ENCODE data around the gene HJV.
A peak's percentile ranks its signal among the peaks of the same experiment; 100 is the strongest.

Gene HJV

GRCh38 chr1:145986551-145986950 lies 35.0 kb downstream of the HJV start:
- no peak overlapping the region for H3K9ac ChIP-seq (ENCODE audit: low read length)
- H3K23ac ChIP-seq (ENCODE audit: low read length in 2 of 2) = no peak overlapping the region
- no peak overlapping the region for H3K14ac ChIP-seq (ENCODE audit: low read length in 2 of 2)
- no peak for DNase-seq
- H2AFZ ChIP-seq (ENCODE audit: low read depth, low read length) = no peak overlapping the region
- no peak overlapping the region for H4K91ac ChIP-seq (ENCODE audit: low read length)
- H4K8ac ChIP-seq (ENCODE audit: low read length) = no peak overlapping the region
- no peak overlapping the region for H3K27ac ChIP-seq (ENCODE audit: low read length, poor library complexity, severe bottlenecking)
- no peaks in the 10 kb centered on the region for H3K9me3 ChIP-seq (ENCODE audit: control insufficient read depth, low read length)
- WGBS = 95% methylated on average over 6 of the region's 6 CpGs
- no peaks in the 10 kb centered on the region for H3K27me3 ChIP-seq (ENCODE audit: control insufficient read depth in 1 of 2, insufficient read depth in 1 of 2, low read length in 2 of 2)
- H2AK5ac ChIP-seq (ENCODE audit: low read length, severe bottlenecking) = no peak overlapping the region
- no peak overlapping the region for H3K4me3 ChIP-seq (ENCODE audit: insufficient read depth in 1 of 2, low read depth in 1 of 2, low read length in 2 of 2)
- no peak overlapping the region for H2BK15ac ChIP-seq (ENCODE audit: low read depth, poor library complexity, severe bottlenecking)
- no peak overlapping the region for H2BK5ac ChIP-seq (ENCODE audit: low read depth, low read length, poor library complexity, severe bottlenecking)
- no peaks in the 10 kb centered on the region for H3K79me1 ChIP-seq (replicated peaks; ENCODE audit: low read length, poor library complexity, severe bottlenecking)
- peak overlapping the region; percentile 21 to 77 for H2BK12ac ChIP-seq (ENCODE audit: low read length in 2 of 2)
- H3K4ac ChIP-seq (ENCODE audit: low read depth in 1 of 2, low read length in 2 of 2) = peak overlapping the region; percentile 31 to 59
- no peak overlapping the region for H2BK120ac ChIP-seq (ENCODE audit: low read depth, low read length)
- H3K4me1 ChIP-seq (ENCODE audit: control insufficient read depth, insufficient read depth, low read depth, low read length) = no peaks in the 10 kb centered on the region
- H3K18ac ChIP-seq (ENCODE audit: low read depth in 1 of 2, low read length in 2 of 2) = peak overlapping the region; percentile 18 to 71
- no peak overlapping the region for H3K4me2 ChIP-seq (ENCODE audit: low read length, poor library complexity, severe bottlenecking)
- peaks cover 0 to 2% of the 10 kb centered on the region in 2 experiments for H3K36me3 ChIP-seq (ENCODE audit: control insufficient read depth in 1 of 2, insufficient read depth in 2 of 2, low read depth in 1 of 2, low read length in 2 of 2)

- H3K36me3 ChIP-seq (ENCODE audit: control insufficient read depth in 1 of 2, insufficient read depth in 2 of 2, low read depth in 1 of 2, low read length in 2 of 2) = no peaks in the 10 kb centered on the region
- peak overlapping the region; percentile 88 to 89 for H3K18ac ChIP-seq (ENCODE audit: low read depth in 1 of 2, low read length in 2 of 2)
- WGBS = 36% methylated on average over 15 of the region's 15 CpGs
- H2AK5ac ChIP-seq (ENCODE audit: low read length, severe bottlenecking) = peak overlapping the region; percentile 25
- H2BK120ac ChIP-seq (ENCODE audit: low read depth, low read length) = peak overlapping the region; percentile 29
- H3K9me3 ChIP-seq (ENCODE audit: control insufficient read depth, low read length) = no peaks in the 10 kb centered on the region
- H3K4me1 ChIP-seq (ENCODE audit: control insufficient read depth, insufficient read depth, low read depth, low read length) = peaks cover 1% of the 10 kb centered on the region
- H2BK15ac ChIP-seq (ENCODE audit: low read depth, poor library complexity, severe bottlenecking) = no peak overlapping the region
- no peaks in the 10 kb centered on the region for H3K27me3 ChIP-seq (ENCODE audit: control insufficient read depth in 1 of 2, insufficient read depth in 1 of 2, low read length in 2 of 2)
- DNase-seq = peak; percentile 89
- no peak overlapping the region for H2BK5ac ChIP-seq (ENCODE audit: low read depth, low read length, poor library complexity, severe bottlenecking)
- H3K14ac ChIP-seq (ENCODE audit: low read length in 2 of 2) = no peak overlapping the region
- peak overlapping the region; percentile 29 for H4K8ac ChIP-seq (ENCODE audit: low read length)
- no peak overlapping the region for H3K4me2 ChIP-seq (ENCODE audit: low read length, poor library complexity, severe bottlenecking)
- H2BK12ac ChIP-seq (ENCODE audit: low read length in 2 of 2) = peak overlapping the region in 1 of 2 experiments; percentile 77
- no peak overlapping the region for H3K4me3 ChIP-seq (ENCODE audit: insufficient read depth in 1 of 2, low read depth in 1 of 2, low read length in 2 of 2)
- peak overlapping the region in 1 of 2 experiments; percentile 59 for H3K4ac ChIP-seq (ENCODE audit: low read depth in 1 of 2, low read length in 2 of 2)
- no peak overlapping the region for H3K27ac ChIP-seq (ENCODE audit: low read length, poor library complexity, severe bottlenecking)
- H3K9ac ChIP-seq (ENCODE audit: low read length) = peak overlapping the region; percentile 4
- no peak overlapping the region for H3K23ac ChIP-seq (ENCODE audit: low read length in 2 of 2)
- no peaks in the 10 kb centered on the region for H3K79me1 ChIP-seq (replicated peaks; ENCODE audit: low read length, poor library complexity, severe bottlenecking)
- no peak overlapping the region for H2AFZ ChIP-seq (ENCODE audit: low read depth, low read length)
- H4K91ac ChIP-seq (ENCODE audit: low read length) = peak overlapping the region; percentile 70
These were observed 35.8 kb downstream of the HJV start for GRCh38 chr1:145985502-145986439.

- Histone ChIP-seq H2AFZ (ENCODE audit: low read depth, low read length) (no peak overlapping the region), H2BK12ac (ENCODE audit: low read length in 2 of 2) (peak overlapping the region in 1 of 2 experiments; percentile 91), H3K9ac (ENCODE audit: low read length) (peak overlapping the region; percentile 4), H3K27ac (ENCODE audit: low read length, poor library complexity, severe bottlenecking) (no peak overlapping the region), H3K36me3 (ENCODE audit: control insufficient read depth in 1 of 2, insufficient read depth in 2 of 2, low read depth in 1 of 2, low read length in 2 of 2) (no peaks in the 10 kb centered on the region), H3K23ac (ENCODE audit: low read length in 2 of 2) (no peak overlapping the region), H2BK120ac (ENCODE audit: low read depth, low read length) (peak overlapping the region; percentile 64), H2AK5ac (ENCODE audit: low read length, severe bottlenecking) (no peak overlapping the region), H3K14ac (ENCODE audit: low read length in 2 of 2) (no peak overlapping the region), H3K4ac (ENCODE audit: low read depth in 1 of 2, low read length in 2 of 2) (peak overlapping the region; percentile 14 to 75), H4K91ac (ENCODE audit: low read length) (peak overlapping the region; percentile 70), H3K4me3 (ENCODE audit: insufficient read depth in 1 of 2, low read depth in 1 of 2, low read length in 2 of 2) (no peak overlapping the region), H2BK5ac (ENCODE audit: low read depth, low read length, poor library complexity, severe bottlenecking) (no peak overlapping the region), H3K4me1 (ENCODE audit: control insufficient read depth, insufficient read depth, low read depth, low read length) (peaks cover 1% of the 10 kb centered on the region), H4K8ac (ENCODE audit: low read length) (peak overlapping the region; percentile 76), H3K9me3 (ENCODE audit: control insufficient read depth, low read length) (no peaks in the 10 kb centered on the region), H3K27me3 (ENCODE audit: control insufficient read depth in 1 of 2, insufficient read depth in 1 of 2, low read length in 2 of 2) (no peaks in the 10 kb centered on the region), H2BK15ac (ENCODE audit: low read depth, poor library complexity, severe bottlenecking) (no peak overlapping the region), H3K4me2 (ENCODE audit: low read length, poor library complexity, severe bottlenecking) (no peak overlapping the region), H3K79me1 (replicated peaks; ENCODE audit: low read length, poor library complexity, severe bottlenecking) (no peaks in the 10 kb centered on the region), H3K18ac (ENCODE audit: low read depth in 1 of 2, low read length in 2 of 2) (peak overlapping the region; percentile 88 to 89)
- no peak for DNase-seq
- WGBS = 50% methylated on average over 1 of the region's 2 CpGs
These were observed 36.4 kb downstream of the HJV start for GRCh38 chr1:145985129-145985501.

GRCh38 chr1:145983960-145984830 lies 37.3 kb downstream of the HJV start:
- Histone ChIP-seq H3K27me3 (ENCODE audit: control insufficient read depth in 1 of 2, insufficient read depth in 1 of 2, low read length in 2 of 2) (no peaks in the 10 kb centered on the region), H3K9me3 (ENCODE audit: control insufficient read depth, low read length) (no peaks in the 10 kb centered on the region), H3K4me3 (ENCODE audit: insufficient read depth in 1 of 2, low read depth in 1 of 2, low read length in 2 of 2) (no peak overlapping the region), H3K9ac (ENCODE audit: low read length) (peak overlapping the region; percentile 9), H3K23ac (ENCODE audit: low read length in 2 of 2) (no peak overlapping the region), H3K18ac (ENCODE audit: low read depth in 1 of 2, low read length in 2 of 2) (peak overlapping the region in 1 of 2 experiments; percentile 34), H2BK15ac (ENCODE audit: low read depth, poor library complexity, severe bottlenecking) (peak overlapping the region; percentile 30), H3K4me2 (ENCODE audit: low read length, poor library complexity, severe bottlenecking) (no peak overlapping the region), H3K79me1 (replicated peaks; ENCODE audit: low read length, poor library complexity, severe bottlenecking) (no peaks in the 10 kb centered on the region), H3K4me1 (ENCODE audit: control insufficient read depth, insufficient read depth, low read depth, low read length) (peaks cover 3% of the 10 kb centered on the region), H4K91ac (ENCODE audit: low read length) (no peak overlapping the region), H2BK5ac (ENCODE audit: low read depth, low read length, poor library complexity, severe bottlenecking) (no peak overlapping the region), H3K27ac (ENCODE audit: low read length, poor library complexity, severe bottlenecking) (no peak overlapping the region), H2BK120ac (ENCODE audit: low read depth, low read length) (peak overlapping the region; percentile 29), H3K4ac (ENCODE audit: low read depth in 1 of 2, low read length in 2 of 2) (peak overlapping the region in 1 of 2 experiments; percentile 68), H4K8ac (ENCODE audit: low read length) (no peak overlapping the region), H2BK12ac (ENCODE audit: low read length in 2 of 2) (peak overlapping the region in 1 of 2 experiments; percentile 91), H2AFZ (ENCODE audit: low read depth, low read length) (no peak overlapping the region), H3K36me3 (ENCODE audit: control insufficient read depth in 1 of 2, insufficient read depth in 2 of 2, low read depth in 1 of 2, low read length in 2 of 2) (no peaks in the 10 kb centered on the region), H2AK5ac (ENCODE audit: low read length, severe bottlenecking) (no peak overlapping the region), H3K14ac (ENCODE audit: low read length in 2 of 2) (no peak overlapping the region)
- DNase-seq = no peak
- 95% methylated on average over 9 of the region's 12 CpGs for WGBS
